Spleen (tissue), 7 donors: ENCODE results near the gene BABAM2.

Source experiments
- POLR2A ChIP-seq, 3 donors: fragments of 450-650 bp; IDR thresholded peaks; one replicate each; pipeline ENCODE4 v1.5.1; 2017; ENCODE audit warnings: antibody characterized with exemption in 3 of 3, mild to moderate bottlenecking in 1 of 3
- POLR2AphosphoS5 ChIP-seq, 3 donors: sonication (generic); formaldehyde crosslinking; IDR thresholded peaks; one replicate each; pipeline ENCODE4 v1.5.1; 2017; ENCODE audit warnings: antibody characterized with exemption in 3 of 3
- TF ChIP-seq, protein P1 (sequence below), 11 experiments: fragments of 200-600 bp in 7 of 11; fragments of 450-650 bp in 4 of 11; sonication (generic) in 4 of 11; IDR thresholded peaks in 8 of 11; conservative IDR thresholded peaks in 3 of 11; 1 replicate in 7 of 11; 2 replicates in 4 of 11; pipeline versions ENCODE4 v1.4.0 to v1.8.0; 2016 to 2021; ENCODE audit warnings: antibody characterized with exemption in 11 of 11, inconsistent platforms in 4 of 11, mild to moderate bottlenecking in 1 of 11
- donor health status: DM: no; HTN: no; CAD: no; lungs with moderate emphysema.
- donor health status: DM: no; HTN: no; CAD: no.
- donor health status: DM: no; HTN: no; CAD: no.

DNA sequence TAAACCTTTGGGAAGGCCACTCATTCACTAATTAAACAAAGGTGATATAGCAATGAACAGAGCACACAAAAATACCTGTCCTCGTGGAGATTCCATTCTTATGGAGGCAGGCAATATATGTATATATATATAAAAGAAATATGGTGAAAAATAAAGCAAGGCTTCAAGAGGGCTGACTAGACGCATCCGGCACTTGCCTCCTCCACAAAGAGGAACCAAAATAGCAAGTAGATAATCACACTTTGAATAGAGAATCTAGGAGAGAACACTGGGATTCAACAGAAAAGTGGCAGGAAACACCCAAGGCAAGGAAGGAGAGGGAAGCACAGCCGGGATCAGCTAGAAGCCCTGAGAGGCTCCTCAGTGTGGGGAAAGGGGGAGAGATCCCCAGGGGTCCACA, 283.7 kb downstream of the BABAM2 start:
- TF ChIP-seq POLR2AphosphoS5 (IDR thresholded peaks at IDR 0.05) (no peak), POLR2A (IDR thresholded peaks at IDR 0.05) (no peak)
- TF ChIP-seq, protein P1, sequence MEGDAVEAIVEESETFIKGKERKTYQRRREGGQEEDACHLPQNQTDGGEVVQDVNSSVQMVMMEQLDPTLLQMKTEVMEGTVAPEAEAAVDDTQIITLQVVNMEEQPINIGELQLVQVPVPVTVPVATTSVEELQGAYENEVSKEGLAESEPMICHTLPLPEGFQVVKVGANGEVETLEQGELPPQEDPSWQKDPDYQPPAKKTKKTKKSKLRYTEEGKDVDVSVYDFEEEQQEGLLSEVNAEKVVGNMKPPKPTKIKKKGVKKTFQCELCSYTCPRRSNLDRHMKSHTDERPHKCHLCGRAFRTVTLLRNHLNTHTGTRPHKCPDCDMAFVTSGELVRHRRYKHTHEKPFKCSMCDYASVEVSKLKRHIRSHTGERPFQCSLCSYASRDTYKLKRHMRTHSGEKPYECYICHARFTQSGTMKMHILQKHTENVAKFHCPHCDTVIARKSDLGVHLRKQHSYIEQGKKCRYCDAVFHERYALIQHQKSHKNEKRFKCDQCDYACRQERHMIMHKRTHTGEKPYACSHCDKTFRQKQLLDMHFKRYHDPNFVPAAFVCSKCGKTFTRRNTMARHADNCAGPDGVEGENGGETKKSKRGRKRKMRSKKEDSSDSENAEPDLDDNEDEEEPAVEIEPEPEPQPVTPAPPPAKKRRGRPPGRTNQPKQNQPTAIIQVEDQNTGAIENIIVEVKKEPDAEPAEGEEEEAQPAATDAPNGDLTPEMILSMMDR (IDR thresholded peaks at IDR 0.05 in 8 of 11, conservative IDR thresholded peaks at IDR 0.05 in 3 of 11): no peak
